RWPE2 (cell line): Measurements from ENCODE around the gene LACRT.

Source experiments
- ATAC-seq: fragments of 200-7000 bp; cut with Tn5 transposase; 3 replicates; pipeline ENCODE4 v1.9.1; 2021; ENCODE audit warnings: low read depth
- DNase-seq: peaks from one replicate; pipeline ENCODE4 v3.0.0-alpha.2; 2020; ENCODE audit warnings: low spot score
- H3K27ac ChIP-seq: fragments of 450-650 bp; 2 replicates; pipeline ENCODE4 v1.5.1; 2017; ENCODE audit warnings: mild to moderate bottlenecking; ENCODE audit not compliant: poor library complexity, severe bottlenecking
- H3K27me3 ChIP-seq: fragments of 250-450 bp; sonication (Bioruptor Pico); 2 replicates; pipeline ENCODE4 v1.5.1; 2021; ENCODE audit warnings: mild to moderate bottlenecking, moderate library complexity; ENCODE audit not compliant: insufficient read depth, poor library complexity, severe bottlenecking
- H3K36me3 ChIP-seq: fragments of 250-450 bp; sonication (Bioruptor Pico); 2 replicates; pipeline ENCODE4 v1.5.1; 2020; ENCODE audit warnings: low read depth, mild to moderate bottlenecking, moderate library complexity
- H3K4me1 ChIP-seq: fragments of 250-450 bp; sonication (Bioruptor Pico); 2 replicates; pipeline ENCODE4 v1.5.1; 2021; ENCODE audit warnings: mild to moderate bottlenecking, moderate library complexity; ENCODE audit not compliant: insufficient read depth, poor library complexity, severe bottlenecking
- H3K4me3 ChIP-seq: fragments of 250-450 bp; sonication (Bioruptor Pico); 2 replicates; pipeline ENCODE4 v1.5.1; 2021; ENCODE audit warnings: mild to moderate bottlenecking, moderate library complexity; ENCODE audit not compliant: severe bottlenecking
- H3K9me3 ChIP-seq: fragments of 250-450 bp; sonication (Bioruptor Pico); 2 replicates; pipeline ENCODE4 v1.5.1; 2021; ENCODE audit warnings: mild to moderate bottlenecking, moderate library complexity; ENCODE audit not compliant: severe bottlenecking
- CTCF ChIP-seq: fragments of 450-650 bp; IDR thresholded peaks from one replicate; pipeline ENCODE4 v1.5.1; 2017; ENCODE audit warnings: mild to moderate bottlenecking, moderate library complexity; ENCODE audit not compliant: poor library complexity, severe bottlenecking

The LACRT gene

DNA sequence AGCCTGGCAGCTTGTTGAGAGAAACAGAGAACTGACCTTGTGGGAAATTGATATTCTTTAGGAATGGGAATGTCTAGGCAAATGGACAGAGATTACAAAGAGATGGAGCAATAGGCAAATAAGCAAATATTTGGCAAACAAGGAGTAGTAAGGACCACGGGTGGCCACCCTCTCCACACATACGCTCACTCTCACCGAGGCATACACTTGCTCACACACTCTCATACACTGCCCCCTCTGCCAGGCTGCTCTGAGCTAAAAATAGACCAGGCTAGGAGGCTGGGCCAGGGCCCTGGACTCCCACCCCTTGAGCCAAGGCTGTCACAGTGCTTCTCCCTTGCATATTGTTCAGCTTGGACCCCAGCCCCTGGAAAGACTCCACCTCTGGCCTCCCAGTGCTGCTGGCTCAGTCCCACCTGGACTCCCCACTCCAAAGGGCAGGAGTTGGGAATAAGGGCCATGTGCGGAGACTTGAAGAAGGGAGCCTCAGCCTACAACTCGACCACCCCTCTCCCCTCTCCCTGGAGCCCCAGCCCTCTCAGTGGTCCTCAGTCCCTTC is 47.3 kb downstream of the LACRT start:
- DNase-seq, result no peak
- H3K9me3 ChIP-seq, result no peaks in the 10 kb centered on the region
- no peaks in the 10 kb centered on the region for H3K36me3 ChIP-seq
- no peaks in the 10 kb centered on the region for H3K4me1 ChIP-seq
- ATAC-seq, result no peak
- no peak overlapping the region for H3K27ac ChIP-seq
- no peak overlapping the region for H3K4me3 ChIP-seq
- peaks cover 28% of the 10 kb centered on the region for H3K27me3 ChIP-seq
- TF ChIP-seq CTCF, result no peak

- Histone ChIP-seq H3K27ac (no peak overlapping the region), H3K36me3 (no peaks in the 10 kb centered on the region), H3K4me1 (no peaks in the 10 kb centered on the region), H3K4me3 (no peak overlapping the region), H3K27me3 (peaks cover 28% of the 10 kb centered on the region), H3K9me3 (no peaks in the 10 kb centered on the region)
- DNase-seq, result no peak
- peak; percentile 10; the same call in 1 of the 3 replicates for ATAC-seq
- TF ChIP-seq CTCF, result no peak
Observed at GRCh38 chr12:54586620-54587019, 48.1 kb downstream of the LACRT start.

GRCh38 chr12:54585243-54585642 is 49.5 kb downstream of the LACRT start:
- Histone ChIP-seq H3K36me3 (no peaks in the 10 kb centered on the region), H3K27me3 (peaks cover 28% of the 10 kb centered on the region), H3K4me1 (no peaks in the 10 kb centered on the region), H3K9me3 (no peaks in the 10 kb centered on the region), H3K27ac (no peak overlapping the region), H3K4me3 (no peak overlapping the region)
- no peak for DNase-seq
- ATAC-seq, result no peak
- no peak for TF ChIP-seq CTCF

DNA sequence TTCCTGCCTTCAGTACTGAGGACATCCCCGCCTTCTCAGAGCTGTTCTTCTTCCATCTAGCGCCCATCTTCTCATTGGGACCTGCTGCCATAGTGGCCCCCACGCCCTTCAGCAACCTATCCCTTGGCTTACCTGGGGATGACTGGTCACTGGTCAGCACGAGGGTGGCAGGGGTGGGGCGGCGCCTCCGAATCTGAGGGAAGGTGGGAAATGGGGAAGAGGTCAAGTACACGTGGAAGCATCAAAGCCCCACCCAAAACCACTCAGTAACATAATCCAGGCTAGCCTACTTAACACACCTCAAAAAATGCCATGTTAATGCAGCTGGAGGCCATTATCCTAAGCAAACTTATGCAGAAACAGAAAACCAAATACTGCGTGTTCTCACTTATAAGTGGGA is 50.6 kb downstream of the LACRT start:
- TF ChIP-seq CTCF, result no peak
- H3K9me3 ChIP-seq, result no peaks in the 10 kb centered on the region
- H3K27me3 ChIP-seq, result peaks cover 24% of the 10 kb centered on the region
- no peak for DNase-seq
- no peaks in the 10 kb centered on the region for H3K36me3 ChIP-seq
- H3K4me3 ChIP-seq, result no peak overlapping the region
- no peak overlapping the region for H3K27ac ChIP-seq
- ATAC-seq, result no peak
- H3K4me1 ChIP-seq, result no peaks in the 10 kb centered on the region

GRCh38 chr12:54583726-54584125 is 51.0 kb downstream of the LACRT start:
- no peaks in the 10 kb centered on the region for H3K4me1 ChIP-seq
- DNase-seq (no peak), ATAC-seq (no peak)
- H3K27me3 ChIP-seq, result peaks cover 20% of the 10 kb centered on the region
- no peak overlapping the region for H3K27ac ChIP-seq
- no peaks in the 10 kb centered on the region for H3K9me3 ChIP-seq
- no peaks in the 10 kb centered on the region for H3K36me3 ChIP-seq
- H3K4me3 ChIP-seq, result no peak overlapping the region
- no peak for TF ChIP-seq CTCF
